Keratinocyte (primary cell): ENCODE measurements around the gene KNG1.

Experiments used
- EZH2 ChIP-seq: IDR thresholded peaks from one replicate; pipeline ENCODE4 v1.6.1; 2012; ENCODE audit warnings: inconsistent platforms, mild to moderate bottlenecking, low read length, moderate library complexity
- TF ChIP-seq, protein P1 (sequence below), 3 experiments: IDR thresholded peaks in 1 of 3; conservative IDR thresholded peaks in 1 of 3; optimal IDR thresholded peaks in 1 of 3; 2 replicates in 2 of 3; 3 replicates in 1 of 3; pipeline versions ENCODE3 to v1.5.1; 2011; ENCODE audit warnings: low read length in 3 of 3, mild to moderate bottlenecking in 3 of 3, moderate library complexity in 2 of 3, control low read depth in 1 of 3, inconsistent platforms in 1 of 3; ENCODE audit not compliant: insufficient read depth in 2 of 3; ENCODE audit errors: extremely low read depth in 1 of 3

- TF ChIP-seq, protein P1, sequence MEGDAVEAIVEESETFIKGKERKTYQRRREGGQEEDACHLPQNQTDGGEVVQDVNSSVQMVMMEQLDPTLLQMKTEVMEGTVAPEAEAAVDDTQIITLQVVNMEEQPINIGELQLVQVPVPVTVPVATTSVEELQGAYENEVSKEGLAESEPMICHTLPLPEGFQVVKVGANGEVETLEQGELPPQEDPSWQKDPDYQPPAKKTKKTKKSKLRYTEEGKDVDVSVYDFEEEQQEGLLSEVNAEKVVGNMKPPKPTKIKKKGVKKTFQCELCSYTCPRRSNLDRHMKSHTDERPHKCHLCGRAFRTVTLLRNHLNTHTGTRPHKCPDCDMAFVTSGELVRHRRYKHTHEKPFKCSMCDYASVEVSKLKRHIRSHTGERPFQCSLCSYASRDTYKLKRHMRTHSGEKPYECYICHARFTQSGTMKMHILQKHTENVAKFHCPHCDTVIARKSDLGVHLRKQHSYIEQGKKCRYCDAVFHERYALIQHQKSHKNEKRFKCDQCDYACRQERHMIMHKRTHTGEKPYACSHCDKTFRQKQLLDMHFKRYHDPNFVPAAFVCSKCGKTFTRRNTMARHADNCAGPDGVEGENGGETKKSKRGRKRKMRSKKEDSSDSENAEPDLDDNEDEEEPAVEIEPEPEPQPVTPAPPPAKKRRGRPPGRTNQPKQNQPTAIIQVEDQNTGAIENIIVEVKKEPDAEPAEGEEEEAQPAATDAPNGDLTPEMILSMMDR (optimal IDR thresholded peaks at IDR 0.05 in 1 of 3, IDR thresholded peaks at IDR 0.05 in 1 of 3, conservative IDR thresholded peaks at IDR 0.05 in 1 of 3; ENCODE audit: extremely low read depth in 1 of 3, insufficient read depth in 2 of 3, low read length in 3 of 3): no peak
- no peak for TF ChIP-seq EZH2
These were observed 34.3 kb downstream of the KNG1 start for GRCh38 chr3:186751480-186751879.
